Measurements from ENCODE around the gene CPSF3. TPM values are rescaled to one million over a fixed set of nuclear protein-coding genes. Genes with fewer than 3 reads are reported as not detected.

Gene CPSF3
- total and polyA plus RNA-seq, 2 of the 13 experiments (the other 11 are each of a cell fraction or from before 2014, with no cell fraction given), result 19.8 to 93.0 TPM

GRCh38 chr2:9477914-9478313 lies 54.5 kb downstream of the CPSF3 start:
- no peak for DNase-seq (ENCODE audit: low spot score)
- Histone ChIP-seq H3K27ac (ENCODE audit: extremely low read length, insufficient read depth, low read length) (no peak overlapping the region), H3K79me2 (ENCODE audit: insufficient read depth, low read length) (no peaks in the 10 kb centered on the region), H3K4me3 (replicated peaks in 1 of 3; ENCODE audit: insufficient read depth in 1 of 3, low read depth in 2 of 3, low read length in 3 of 3) (no peak overlapping the region), H3K36me3 (replicated peaks in 1 of 2; ENCODE audit: control insufficient read depth in 1 of 2, insufficient read depth in 2 of 2, low read length in 2 of 2) (peaks cover 4 to 15% of the 10 kb centered on the region in 2 experiments), H4K20me1 (ENCODE audit: insufficient read depth, low read length) (no peaks in the 10 kb centered on the region), H3K27me3 (ENCODE audit: control insufficient read depth in 1 of 2, insufficient read depth in 2 of 2, low read length in 2 of 2) (no peaks in the 10 kb centered on the region), H3K4me2 (ENCODE audit: low read depth, low read length) (no peak overlapping the region), H2AFZ (ENCODE audit: low read length) (no peak overlapping the region), H3K4me1 (ENCODE audit: insufficient read depth, low read length) (peaks cover 40% of the 10 kb centered on the region), H3K9ac (ENCODE audit: insufficient read depth, low read depth, low read length) (no peak overlapping the region), H3K9me3 (ENCODE audit: low read length) (no peaks in the 10 kb centered on the region)
- FAIRE-seq, result no peak
- ChIA-PET CTCF (ENCODE audit: low intra/inter-chr PET ratio, low total read pairs) (no interaction called here), POLR2A (no interaction called here)
- in situ Hi-C loops (cut with HindIII; ENCODE audit: extremely low pct_ligation_motif_present, low pct_unique_long_range_greater_than_20kb) (no loop called here), intact Hi-C loops (cut with micrococcal nuclease; ENCODE audit: unreplicated experiment) (loop anchor here (5.0 kb wide), 1 partner anchor 79 kb away; the partner anchor contains the start of gene ADAM17)
- BruUV-seq (replicated peaks), result no TSS peak
- ATAC-seq, result no peak
- 75% methylated on average over 7 of the region's 7 CpGs for WGBS (ENCODE audit: low lambda C conversion rate)
- TF ChIP-seq ZNF678 (CRISPR knock-in tag; IDR thresholded peaks at IDR 0.05) (no peak), SNAI1 (CRISPR knock-in tag; IDR thresholded peaks at IDR 0.05; ENCODE audit: borderline replicate concordance) (no peak), ZNF841 (CRISPR knock-in tag; IDR thresholded peaks at IDR 0.05; ENCODE audit: borderline replicate concordance) (no peak), ZKSCAN8 (CRISPR knock-in tag; IDR thresholded peaks at IDR 0.05; ENCODE audit: borderline replicate concordance) (no peak), CC2D1A (CRISPR knock-in tag; IDR thresholded peaks at IDR 0.05) (no peak), ZBTB7B (CRISPR knock-in tag; IDR thresholded peaks at IDR 0.05) (no peak), ZMAT3 (CRISPR knock-in tag; conservative IDR thresholded peaks at IDR 0.05) (no peak), RFXANK (CRISPR knock-in tag; IDR thresholded peaks at IDR 0.05) (no peak), ZNF550 (CRISPR knock-in tag; IDR thresholded peaks at IDR 0.05; ENCODE audit: borderline replicate concordance) (no peak), ZNF282 (IDR thresholded peaks at IDR 0.05; ENCODE audit: partially characterized antibody) (no peak), TBL1XR1 (IDR thresholded peaks at IDR 0.05; ENCODE audit: borderline replicate concordance, low read length, partially characterized antibody) (no peak), MTF1 (CRISPR knock-in tag; IDR thresholded peaks at IDR 0.05) (no peak), AKNA (CRISPR knock-in tag; IDR thresholded peaks at IDR 0.05; ENCODE audit: borderline replicate concordance) (no peak), ZNF562 (CRISPR knock-in tag; IDR thresholded peaks at IDR 0.05; ENCODE audit: borderline replicate concordance) (no peak), SAP130 (CRISPR knock-in tag; IDR thresholded peaks at IDR 0.05; ENCODE audit: low read depth) (no peak), NBN (conservative IDR thresholded peaks at IDR 0.05) (no peak)
- TF ChIP-seq, protein P1, sequence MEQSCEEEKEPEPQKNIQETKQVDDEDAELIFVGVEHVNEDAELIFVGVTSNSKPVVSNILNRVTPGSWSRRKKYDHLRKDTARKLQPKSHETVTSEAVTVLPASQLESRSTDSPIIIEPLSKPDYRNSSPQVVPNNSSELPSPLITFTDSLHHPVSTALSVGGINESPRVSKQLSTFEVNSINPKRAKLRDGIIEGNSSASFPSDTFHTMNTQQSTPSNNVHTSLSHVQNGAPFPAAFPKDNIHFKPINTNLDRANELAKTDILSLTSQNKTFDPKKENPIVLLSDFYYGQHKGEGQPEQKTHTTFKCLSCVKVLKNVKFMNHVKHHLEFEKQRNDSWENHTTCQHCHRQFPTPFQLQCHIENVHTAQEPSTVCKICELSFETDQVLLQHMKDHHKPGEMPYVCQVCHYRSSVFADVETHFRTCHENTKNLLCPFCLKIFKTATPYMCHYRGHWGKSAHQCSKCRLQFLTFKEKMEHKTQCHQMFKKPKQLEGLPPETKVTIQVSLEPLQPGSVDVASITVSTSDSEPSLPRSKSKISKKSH (CRISPR knock-in tag; IDR thresholded peaks at IDR 0.05; ENCODE audit: borderline replicate concordance), result no peak
- TF ChIP-seq, protein P2, sequence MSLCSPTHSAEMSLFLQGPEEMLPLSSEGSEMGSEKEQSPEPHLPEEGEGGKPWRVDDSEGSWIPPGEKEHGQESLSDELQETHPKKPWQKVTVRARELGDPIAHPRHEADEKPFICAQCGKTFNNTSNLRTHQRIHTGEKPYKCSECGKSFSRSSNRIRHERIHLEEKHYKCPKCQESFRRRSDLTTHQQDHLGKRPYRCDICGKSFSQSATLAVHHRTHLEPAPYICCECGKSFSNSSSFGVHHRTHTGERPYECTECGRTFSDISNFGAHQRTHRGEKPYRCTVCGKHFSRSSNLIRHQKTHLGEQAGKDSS (CRISPR knock-in tag; IDR thresholded peaks at IDR 0.05; ENCODE audit: borderline replicate concordance, low read depth), result no peak
- TF ChIP-seq, protein P3, sequence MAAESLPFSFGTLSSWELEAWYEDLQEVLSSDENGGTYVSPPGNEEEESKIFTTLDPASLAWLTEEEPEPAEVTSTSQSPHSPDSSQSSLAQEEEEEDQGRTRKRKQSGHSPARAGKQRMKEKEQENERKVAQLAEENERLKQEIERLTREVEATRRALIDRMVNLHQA (CRISPR knock-in tag; IDR thresholded peaks at IDR 0.05), result no peak
